ENCODE measurements around the gene FUCA1. TPM values are rescaled to one million over a fixed set of nuclear protein-coding genes. Genes with fewer than 3 reads are reported as not detected.

The FUCA1 gene
- total and polyA plus RNA-seq, 10 of the 15 experiments (the other 5 are each of a cell fraction or from before 2014, with no cell fraction given) = 33.3 to 117 (median 52.6) TPM

DNA sequence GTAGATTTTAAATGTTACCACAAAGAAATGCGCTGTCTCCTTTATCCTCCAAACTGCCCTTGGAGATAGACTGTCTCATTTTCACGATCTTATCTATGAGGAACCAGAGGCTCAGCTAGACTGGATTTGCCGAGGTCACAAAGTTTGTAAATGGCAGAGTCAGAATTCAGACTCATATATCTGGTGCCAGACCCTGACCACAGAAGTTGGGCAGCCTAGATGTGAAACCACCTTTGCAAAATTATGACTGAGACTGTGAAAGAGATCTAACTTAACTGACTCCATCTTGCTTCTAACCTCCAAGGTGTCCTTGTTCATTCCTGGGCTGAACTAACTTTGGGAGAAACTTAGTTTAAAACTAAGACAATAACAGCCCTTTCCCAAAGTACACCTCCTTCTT, 31.0 kb upstream of the FUCA1 start (continued):
- TF ChIP-seq EP300 (IDR thresholded peaks at IDR 0.05; ENCODE audit: borderline replicate concordance in 1 of 2, control insufficient read depth in 1 of 2, low read depth in 2 of 2, low read length in 2 of 2) = no peak
- TF ChIP-seq, protein P1, sequence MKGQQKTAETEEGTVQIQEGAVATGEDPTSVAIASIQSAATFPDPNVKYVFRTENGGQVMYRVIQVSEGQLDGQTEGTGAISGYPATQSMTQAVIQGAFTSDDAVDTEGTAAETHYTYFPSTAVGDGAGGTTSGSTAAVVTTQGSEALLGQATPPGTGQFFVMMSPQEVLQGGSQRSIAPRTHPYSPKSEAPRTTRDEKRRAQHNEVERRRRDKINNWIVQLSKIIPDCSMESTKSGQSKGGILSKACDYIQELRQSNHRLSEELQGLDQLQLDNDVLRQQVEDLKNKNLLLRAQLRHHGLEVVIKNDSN (IDR thresholded peaks at IDR 0.05; ENCODE audit: borderline replicate concordance, extremely low read length, insufficient read depth, low read depth, low read length) = no peak
- TF ChIP-seq FOS (IDR thresholded peaks at IDR 0.05; ENCODE audit: borderline replicate concordance, extremely low read depth, insufficient read length) = no peak
- no peak for TF ChIP-seq CHD1 (IDR thresholded peaks at IDR 0.05; ENCODE audit: low read depth, low read length)
- TF ChIP-seq YBX1 (IDR thresholded peaks at IDR 0.05) = no peak
- no peak for TF ChIP-seq HCFC1 (IDR thresholded peaks at IDR 0.05; ENCODE audit: low read length)
- TF ChIP-seq MYC (IDR thresholded peaks at IDR 0.05; ENCODE audit: insufficient read depth, insufficient read length, insufficient replicate concordance, low read length, severe bottlenecking) = no peak
- no peak for TF ChIP-seq ASH2L (IDR thresholded peaks at IDR 0.05; ENCODE audit: borderline replicate concordance, low read depth)
- TF ChIP-seq, protein P2, sequence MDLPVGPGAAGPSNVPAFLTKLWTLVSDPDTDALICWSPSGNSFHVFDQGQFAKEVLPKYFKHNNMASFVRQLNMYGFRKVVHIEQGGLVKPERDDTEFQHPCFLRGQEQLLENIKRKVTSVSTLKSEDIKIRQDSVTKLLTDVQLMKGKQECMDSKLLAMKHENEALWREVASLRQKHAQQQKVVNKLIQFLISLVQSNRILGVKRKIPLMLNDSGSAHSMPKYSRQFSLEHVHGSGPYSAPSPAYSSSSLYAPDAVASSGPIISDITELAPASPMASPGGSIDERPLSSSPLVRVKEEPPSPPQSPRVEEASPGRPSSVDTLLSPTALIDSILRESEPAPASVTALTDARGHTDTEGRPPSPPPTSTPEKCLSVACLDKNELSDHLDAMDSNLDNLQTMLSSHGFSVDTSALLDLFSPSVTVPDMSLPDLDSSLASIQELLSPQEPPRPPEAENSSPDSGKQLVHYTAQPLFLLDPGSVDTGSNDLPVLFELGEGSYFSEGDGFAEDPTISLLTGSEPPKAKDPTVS (IDR thresholded peaks at IDR 0.05; ENCODE audit: low read depth, low read length) = no peak
- no peak for TF ChIP-seq DPF2 (IDR thresholded peaks at IDR 0.05)
- peak; percentile 62; the same call in 1 of the 2 replicates for TF ChIP-seq CBFB (IDR thresholded peaks at IDR 0.05; ENCODE audit: low read depth)
- TF ChIP-seq BMI1 (IDR thresholded peaks at IDR 0.05; ENCODE audit: borderline replicate concordance) = no peak
- TF ChIP-seq, protein P3, sequence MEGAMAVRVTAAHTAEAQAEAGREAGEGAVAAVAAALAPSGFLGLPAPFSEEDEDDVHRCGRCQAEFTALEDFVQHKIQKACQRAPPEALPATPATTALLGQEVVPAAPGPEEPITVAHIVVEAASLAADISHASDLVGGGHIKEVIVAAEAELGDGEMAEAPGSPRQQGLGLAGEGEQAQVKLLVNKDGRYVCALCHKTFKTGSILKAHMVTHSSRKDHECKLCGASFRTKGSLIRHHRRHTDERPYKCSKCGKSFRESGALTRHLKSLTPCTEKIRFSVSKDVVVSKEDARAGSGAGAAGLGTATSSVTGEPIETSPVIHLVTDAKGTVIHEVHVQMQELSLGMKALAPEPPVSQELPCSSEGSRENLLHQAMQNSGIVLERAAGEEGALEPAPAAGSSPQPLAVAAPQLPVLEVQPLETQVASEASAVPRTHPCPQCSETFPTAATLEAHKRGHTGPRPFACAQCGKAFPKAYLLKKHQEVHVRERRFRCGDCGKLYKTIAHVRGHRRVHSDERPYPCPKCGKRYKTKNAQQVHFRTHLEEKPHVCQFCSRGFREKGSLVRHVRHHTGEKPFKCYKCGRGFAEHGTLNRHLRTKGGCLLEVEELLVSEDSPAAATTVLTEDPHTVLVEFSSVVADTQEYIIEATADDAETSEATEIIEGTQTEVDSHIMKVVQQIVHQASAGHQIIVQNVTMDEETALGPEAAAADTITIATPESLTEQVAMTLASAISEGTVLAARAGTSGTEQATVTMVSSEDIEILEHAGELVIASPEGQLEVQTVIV (IDR thresholded peaks at IDR 0.05; ENCODE audit: borderline replicate concordance, partially characterized antibody) = no peak
- no peak for TF ChIP-seq RCOR1 (conservative IDR thresholded peaks at IDR 0.05; ENCODE audit: low read depth, low read length)
- TF ChIP-seq, protein P4, sequence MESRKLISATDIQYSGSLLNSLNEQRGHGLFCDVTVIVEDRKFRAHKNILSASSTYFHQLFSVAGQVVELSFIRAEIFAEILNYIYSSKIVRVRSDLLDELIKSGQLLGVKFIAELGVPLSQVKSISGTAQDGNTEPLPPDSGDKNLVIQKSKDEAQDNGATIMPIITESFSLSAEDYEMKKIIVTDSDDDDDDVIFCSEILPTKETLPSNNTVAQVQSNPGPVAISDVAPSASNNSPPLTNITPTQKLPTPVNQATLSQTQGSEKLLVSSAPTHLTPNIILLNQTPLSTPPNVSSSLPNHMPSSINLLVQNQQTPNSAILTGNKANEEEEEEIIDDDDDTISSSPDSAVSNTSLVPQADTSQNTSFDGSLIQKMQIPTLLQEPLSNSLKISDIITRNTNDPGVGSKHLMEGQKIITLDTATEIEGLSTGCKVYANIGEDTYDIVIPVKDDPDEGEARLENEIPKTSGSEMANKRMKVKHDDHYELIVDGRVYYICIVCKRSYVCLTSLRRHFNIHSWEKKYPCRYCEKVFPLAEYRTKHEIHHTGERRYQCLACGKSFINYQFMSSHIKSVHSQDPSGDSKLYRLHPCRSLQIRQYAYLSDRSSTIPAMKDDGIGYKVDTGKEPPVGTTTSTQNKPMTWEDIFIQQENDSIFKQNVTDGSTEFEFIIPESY (IDR thresholded peaks at IDR 0.05) = no peak
- peak in 1 of 2 experiments; percentile 47; a peak in 1 of 4 replicates for TF ChIP-seq BHLHE40 (IDR thresholded peaks at IDR 0.05; ENCODE audit: borderline replicate concordance in 1 of 2, low read depth in 2 of 2, low read length in 1 of 2)
- no peak for TF ChIP-seq RAD51 (IDR thresholded peaks at IDR 0.05)
- TF ChIP-seq TBL1XR1 (IDR thresholded peaks at IDR 0.05; ENCODE audit: low read depth, low read length) = no peak
- TF ChIP-seq, protein P5, sequence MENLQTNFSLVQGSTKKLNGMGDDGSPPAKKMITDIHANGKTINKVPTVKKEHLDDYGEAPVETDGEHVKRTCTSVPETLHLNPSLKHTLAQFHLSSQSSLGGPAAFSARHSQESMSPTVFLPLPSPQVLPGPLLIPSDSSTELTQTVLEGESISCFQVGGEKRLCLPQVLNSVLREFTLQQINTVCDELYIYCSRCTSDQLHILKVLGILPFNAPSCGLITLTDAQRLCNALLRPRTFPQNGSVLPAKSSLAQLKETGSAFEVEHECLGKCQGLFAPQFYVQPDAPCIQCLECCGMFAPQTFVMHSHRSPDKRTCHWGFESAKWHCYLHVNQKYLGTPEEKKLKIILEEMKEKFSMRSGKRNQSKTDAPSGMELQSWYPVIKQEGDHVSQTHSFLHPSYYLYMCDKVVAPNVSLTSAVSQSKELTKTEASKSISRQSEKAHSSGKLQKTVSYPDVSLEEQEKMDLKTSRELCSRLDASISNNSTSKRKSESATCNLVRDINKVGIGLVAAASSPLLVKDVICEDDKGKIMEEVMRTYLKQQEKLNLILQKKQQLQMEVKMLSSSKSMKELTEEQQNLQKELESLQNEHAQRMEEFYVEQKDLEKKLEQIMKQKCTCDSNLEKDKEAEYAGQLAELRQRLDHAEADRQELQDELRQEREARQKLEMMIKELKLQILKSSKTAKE (IDR thresholded peaks at IDR 0.05; ENCODE audit: low read depth, poor library complexity, severe bottlenecking) = no peak
- no peak for TF ChIP-seq POLR2A (IDR thresholded peaks at IDR 0.05; ENCODE audit: low read depth, low read length)
- no peak for TF ChIP-seq ATF7 (IDR thresholded peaks at IDR 0.05; ENCODE audit: low read depth)
- TF ChIP-seq GABPA (IDR thresholded peaks at IDR 0.05; ENCODE audit: low read depth) = no peak
- no peak for TF ChIP-seq PML (IDR thresholded peaks at IDR 0.05; ENCODE audit: low read length)
